Fibroblast of the aortic adventitia (primary cell): ENCODE data around the gene SH2D3A. TPM values are rescaled to one million over a fixed set of nuclear protein-coding genes. Genes with fewer than 3 reads are reported as not detected.

Experiments
- DNase-seq: peaks from one replicate; pipeline ENCODE4 v3.0.0-alpha.2; 2010; ENCODE audit warnings: low read depth
- H3K4me3 ChIP-seq: 2 replicates; pipeline ENCODE4 v1.5.1; 2011; ENCODE audit warnings: low read depth, mild to moderate bottlenecking, control low read depth, low read length, moderate library complexity
- total RNA-seq: library from RNA; depleted of rRNA; stranded (reverse); fragments of >200 nt; gene quantifications from 2 replicates; pipeline ENCODE4 v1.2.3, GENCODE V29; 2012; ENCODE audit warnings: low replicate concordance
- TF ChIP-seq, protein P1 (sequence below): IDR thresholded peaks from 2 replicates; pipeline ENCODE4 v1.5.1; 2011; ENCODE audit warnings: mild to moderate bottlenecking, low read length, control low read depth, inconsistent platforms; ENCODE audit not compliant: insufficient read depth

Gene SH2D3A
- total RNA-seq, 1 donor: not detected

DNA sequence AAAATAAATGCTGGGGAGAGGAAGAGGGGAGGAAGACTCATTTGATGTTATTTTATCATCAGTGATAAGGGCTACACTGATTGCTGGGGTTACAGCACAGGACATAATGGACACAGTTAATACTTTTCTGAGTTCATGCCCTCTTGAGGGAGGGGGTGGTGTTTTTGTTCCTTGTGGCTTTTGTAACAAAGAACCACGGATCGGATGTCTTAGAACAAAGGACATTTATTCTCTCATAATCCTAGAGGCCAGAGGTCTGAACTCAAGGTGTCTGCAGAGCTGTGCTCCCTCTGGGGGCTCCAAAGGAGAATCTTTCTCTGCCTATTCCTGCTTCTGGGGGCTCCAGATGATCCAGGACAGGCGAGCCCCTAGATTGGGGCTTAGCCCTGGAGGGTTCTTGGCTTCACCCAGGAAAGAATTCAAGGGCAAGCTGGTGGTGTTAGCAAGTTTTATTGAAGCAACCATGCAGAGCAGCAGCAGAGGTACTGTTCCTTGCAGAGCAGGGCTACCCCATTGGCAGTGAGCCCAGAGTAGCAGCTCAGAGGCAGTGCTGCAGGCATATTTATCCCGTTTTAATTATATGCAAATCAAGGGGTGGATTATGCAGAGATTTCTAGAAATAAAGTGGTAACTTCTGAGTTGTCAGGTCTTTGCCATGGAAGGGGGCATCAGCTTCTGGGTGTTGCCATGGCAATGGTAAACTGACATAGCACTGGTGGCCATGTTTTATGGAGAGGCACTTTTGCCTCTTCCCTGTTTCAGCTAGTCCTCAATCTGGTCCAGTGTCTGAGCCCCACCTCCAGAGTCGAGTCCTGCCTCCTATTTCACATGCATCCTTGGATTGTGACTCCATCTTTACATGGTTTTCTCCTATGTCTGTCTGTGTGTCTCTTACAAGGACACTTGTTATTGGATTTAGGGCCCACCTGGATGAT, 23.2 kb upstream of the SH2D3A start:
- no peak for DNase-seq
- no peak overlapping the region for H3K4me3 ChIP-seq
- TF ChIP-seq, protein P1, sequence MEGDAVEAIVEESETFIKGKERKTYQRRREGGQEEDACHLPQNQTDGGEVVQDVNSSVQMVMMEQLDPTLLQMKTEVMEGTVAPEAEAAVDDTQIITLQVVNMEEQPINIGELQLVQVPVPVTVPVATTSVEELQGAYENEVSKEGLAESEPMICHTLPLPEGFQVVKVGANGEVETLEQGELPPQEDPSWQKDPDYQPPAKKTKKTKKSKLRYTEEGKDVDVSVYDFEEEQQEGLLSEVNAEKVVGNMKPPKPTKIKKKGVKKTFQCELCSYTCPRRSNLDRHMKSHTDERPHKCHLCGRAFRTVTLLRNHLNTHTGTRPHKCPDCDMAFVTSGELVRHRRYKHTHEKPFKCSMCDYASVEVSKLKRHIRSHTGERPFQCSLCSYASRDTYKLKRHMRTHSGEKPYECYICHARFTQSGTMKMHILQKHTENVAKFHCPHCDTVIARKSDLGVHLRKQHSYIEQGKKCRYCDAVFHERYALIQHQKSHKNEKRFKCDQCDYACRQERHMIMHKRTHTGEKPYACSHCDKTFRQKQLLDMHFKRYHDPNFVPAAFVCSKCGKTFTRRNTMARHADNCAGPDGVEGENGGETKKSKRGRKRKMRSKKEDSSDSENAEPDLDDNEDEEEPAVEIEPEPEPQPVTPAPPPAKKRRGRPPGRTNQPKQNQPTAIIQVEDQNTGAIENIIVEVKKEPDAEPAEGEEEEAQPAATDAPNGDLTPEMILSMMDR: no peak

DNA sequence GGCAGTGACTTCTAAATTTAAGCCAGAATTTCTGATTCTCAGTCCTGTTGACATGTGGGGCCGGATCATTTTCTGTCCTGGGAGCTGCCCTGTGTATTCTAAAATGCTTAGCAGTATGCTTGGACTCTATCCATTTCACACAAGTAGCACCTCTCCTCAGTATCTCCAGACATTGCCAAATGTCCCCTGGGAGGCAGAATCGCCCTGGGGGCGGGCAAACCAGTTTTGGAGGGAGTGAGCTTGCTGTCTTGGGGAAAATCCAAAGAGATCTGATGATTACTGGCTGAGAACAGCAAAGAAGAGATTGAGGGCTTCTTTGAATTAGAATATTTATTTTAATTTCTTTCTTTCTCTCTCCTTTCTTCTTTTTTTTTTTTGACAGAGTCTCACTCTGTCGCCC, 21.7 kb upstream of the SH2D3A start:
- H3K4me3 ChIP-seq: no peak overlapping the region
- TF ChIP-seq, protein P1: no peak
- no peak for DNase-seq

DNA sequence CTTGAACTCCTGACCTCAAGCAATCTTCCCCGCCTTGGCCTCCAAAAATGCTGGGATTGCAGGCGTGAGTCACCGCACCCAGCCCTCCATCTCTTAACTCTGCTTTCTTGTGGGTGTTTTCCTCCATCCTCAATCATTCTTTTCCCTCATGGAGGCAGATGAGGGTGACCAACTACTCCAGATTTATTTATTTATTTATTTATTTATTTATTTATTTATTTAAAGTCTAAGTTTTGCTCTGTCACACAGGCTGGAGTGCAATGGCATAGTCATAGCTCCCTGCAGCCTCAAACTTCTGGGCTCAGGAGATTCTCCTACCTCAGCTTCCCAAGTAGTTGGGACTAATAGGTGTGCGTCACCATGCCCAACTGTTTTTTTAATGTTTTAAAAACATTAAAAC, 20.2 kb upstream of the SH2D3A start:
- no peak overlapping the region for H3K4me3 ChIP-seq
- TF ChIP-seq, protein P1: no peak
- DNase-seq: no peak

DNA sequence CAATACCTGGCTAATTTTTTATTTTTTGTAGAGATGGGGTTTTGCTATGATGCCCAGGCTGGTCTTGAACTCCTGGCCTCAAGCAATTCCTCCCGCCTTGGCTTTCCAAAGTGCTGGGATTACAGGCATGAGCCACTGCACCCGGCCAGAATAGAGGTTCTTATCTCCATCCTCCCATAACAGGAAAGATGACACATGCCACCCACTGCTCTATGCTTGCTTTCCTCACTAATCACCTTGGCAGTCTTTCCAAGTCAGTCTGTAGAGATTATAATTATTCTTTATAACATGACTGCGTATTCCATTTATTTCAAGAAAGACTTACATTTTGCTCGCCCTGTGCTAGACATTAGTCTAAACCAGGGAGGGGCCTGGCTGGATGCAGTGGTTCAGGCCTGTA, 12.0 kb upstream of the SH2D3A start:
- H3K4me3 ChIP-seq: no peak overlapping the region
- no peak for DNase-seq
- TF ChIP-seq, protein P1: no peak

DNA sequence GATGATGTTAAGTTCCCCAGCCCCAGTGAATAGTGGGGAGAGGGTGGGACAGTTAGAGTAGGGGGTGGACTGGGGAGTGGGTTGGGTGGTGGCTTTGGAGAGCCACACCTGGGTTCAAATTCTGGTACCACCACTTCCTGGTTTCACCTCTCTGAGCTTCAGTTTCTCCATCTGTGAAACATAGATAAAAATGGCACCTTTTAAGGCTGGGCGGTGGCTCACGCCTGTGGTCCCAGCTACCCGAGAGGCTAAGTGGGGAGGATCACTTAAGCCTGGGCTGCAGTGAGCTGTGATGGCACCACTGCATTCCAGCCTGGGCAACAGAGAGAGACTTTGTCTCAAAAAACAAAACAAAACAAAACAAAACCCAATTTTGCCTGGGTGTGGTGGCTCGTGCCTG, 11.2 kb upstream of the SH2D3A start:
- TF ChIP-seq, protein P1: no peak
- no peak overlapping the region for H3K4me3 ChIP-seq
- no peak for DNase-seq

DNA sequence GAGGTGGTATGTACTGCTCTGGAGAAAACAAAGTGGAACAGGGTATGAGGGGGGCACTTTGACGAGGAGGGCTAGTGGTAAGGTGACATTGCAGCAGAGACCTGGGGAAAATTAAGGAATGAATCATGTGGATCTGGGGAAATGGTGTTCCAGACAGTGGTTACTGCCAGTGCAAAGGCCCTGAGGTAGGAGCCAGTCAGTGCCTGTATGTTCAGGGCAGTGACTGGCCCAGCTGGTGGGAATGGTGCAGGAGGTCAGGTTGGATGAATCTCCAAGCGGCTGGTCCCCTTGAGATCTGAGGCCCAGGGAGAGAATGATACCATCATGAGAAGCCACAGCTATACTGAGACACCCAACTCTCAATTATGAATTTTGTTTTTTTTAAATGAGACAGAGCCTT, 10.2 kb upstream of the SH2D3A start:
- H3K4me3 ChIP-seq: no peak overlapping the region
- TF ChIP-seq, protein P1: no peak
- no peak for DNase-seq
